Smooth muscle cell of the pulmonary artery (primary cell): ENCODE measurements around the gene CYYR1. TPM values are rescaled to one million over a fixed set of nuclear protein-coding genes. Genes with fewer than 3 reads are reported as not detected.

Experiments
- total RNA-seq: library from RNA; depleted of rRNA; stranded (reverse); fragments of >200 nt; gene quantifications from 2 replicates; pipeline ENCODE4 v1.2.3, GENCODE V29; 2014

The CYYR1 gene
- total RNA-seq: under 0.01 TPM in 1 of 2 replicates, not detected in the other

DNA sequence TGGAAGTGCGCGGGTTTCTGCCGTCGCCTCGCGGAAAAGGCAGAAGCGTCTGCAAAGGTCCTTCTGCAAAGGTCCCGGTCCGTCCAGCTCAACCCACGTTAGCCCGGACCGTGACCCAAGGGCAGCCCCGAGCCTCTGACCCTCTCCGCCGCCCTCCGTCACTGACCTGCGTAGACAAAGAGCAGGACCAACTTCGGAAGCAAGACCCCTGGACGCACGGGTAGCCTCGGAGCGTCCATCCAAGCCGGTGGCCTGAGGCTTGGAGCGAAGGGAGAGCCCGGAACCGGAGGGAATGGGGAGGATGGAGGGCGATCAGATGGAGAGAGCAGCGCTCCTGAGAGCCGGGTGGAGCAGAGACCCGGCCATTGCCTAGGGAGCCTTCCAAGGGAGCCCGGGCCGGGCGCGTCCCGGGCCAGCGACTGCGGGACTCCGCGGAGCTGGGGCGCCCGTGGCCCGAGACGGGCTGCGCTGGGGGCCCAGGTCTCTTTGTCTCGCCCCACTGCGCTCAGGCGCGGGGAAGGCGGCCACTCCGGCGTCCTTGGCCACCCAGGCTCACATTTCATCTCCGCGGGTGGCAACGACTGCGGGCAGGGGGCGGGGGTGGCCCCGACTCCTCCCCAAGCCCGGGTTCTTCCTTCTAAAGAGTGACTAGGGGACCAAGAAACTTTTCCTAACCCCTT, at the start of gene CYYR1:
CYYR1 (minus strand) TSS at position 585 of the 680 bp plus-strand sequence; CDS start at position 239, 346 bp downstream.

